HEK293 (cell line): ENCODE results near the gene PAX2.
A peak's percentile ranks its signal among the peaks of the same experiment; 100 is the strongest.

Experiments used
- CTCF ChIA-PET: fragments of 350-600 bp; formaldehyde crosslinking; extraction: SDS; loops from one replicate; lab custom pipeline; 2021; ENCODE audit warnings: antibody characterized with exemption; lab: Yijun Ruan, JAX
- POLR2A ChIA-PET: fragments of 300-600 bp; formaldehyde crosslinking; extraction: SDS; loops from one replicate; lab custom pipeline; 2020; ENCODE audit warnings: antibody characterized with exemption, inconsistent platforms; lab: Yijun Ruan, JAX
- H3K27ac ChIP-seq: fragments of 200-500 bp; sonication (Bioruptor generic); 2 replicates; pipeline ENCODE4 v1.5.1; 2014; ENCODE audit warnings: low read depth, low read length, control low read depth, inconsistent platforms; ENCODE audit errors: extremely low read depth
- H3K36me3 ChIP-seq, 2 experiments: fragments of 200-500 bp in 1 of 2; sonication (Bioruptor generic) in 1 of 2; 1 replicate in 1 of 2; 2 replicates in 1 of 2; pipeline ENCODE4 v1.5.1; 2014 to 2017; ENCODE audit warnings: inconsistent platforms in 2 of 2, low read length in 2 of 2; ENCODE audit not compliant: control insufficient read depth in 2 of 2, insufficient read depth in 1 of 2
- H3K4me1 ChIP-seq: fragments of 200-500 bp; sonication (Bioruptor generic); 2 replicates; pipeline ENCODE4 v1.5.1; 2014; ENCODE audit warnings: mild to moderate bottlenecking, low read length, inconsistent platforms; ENCODE audit not compliant: control insufficient read depth, insufficient read depth
- H3K4me3 ChIP-seq: 2 replicates; pipeline ENCODE4 v1.5.1; 2011; ENCODE audit warnings: low read depth, mild to moderate bottlenecking, control low read depth, low read length, moderate library complexity
- H3K9me3 ChIP-seq: fragments of 200-500 bp; sonication (Bioruptor generic); 2 replicates; pipeline ENCODE4 v1.5.1; 2014; ENCODE audit warnings: low read depth, low read length, inconsistent platforms; ENCODE audit not compliant: control insufficient read depth, insufficient read depth
- GLIS1 ChIP-seq: fragments of 450-650 bp; formaldehyde crosslinking; IDR thresholded peaks from 2 replicates; pipeline ENCODE4 v1.5.1; 2016; ENCODE audit warnings: missing biosample characterization, missing genetic modification characterization
- OSR2 ChIP-seq: fragments of 450-650 bp; formaldehyde crosslinking; IDR thresholded peaks from 2 replicates; pipeline ENCODE4 v1.5.1; 2016; ENCODE audit warnings: missing biosample characterization, missing genetic modification characterization
- SCRT1 ChIP-seq: fragments of 450-650 bp; formaldehyde crosslinking; IDR thresholded peaks from 2 replicates; pipeline ENCODE4 v1.5.1; 2016; ENCODE audit warnings: missing biosample characterization, missing genetic modification characterization, borderline replicate concordance
- ZFHX2 ChIP-seq: fragments of 450-650 bp; formaldehyde crosslinking; conservative IDR thresholded peaks from 2 replicates; pipeline ENCODE4 v1.5.1; 2016; ENCODE audit warnings: missing biosample characterization, missing genetic modification characterization
- ZIC2 ChIP-seq: fragments of 450-650 bp; formaldehyde crosslinking; IDR thresholded peaks from 2 replicates; pipeline ENCODE4 v1.5.1; 2016; ENCODE audit warnings: missing biosample characterization, missing genetic modification characterization
- ZNF426 ChIP-seq: fragments of 450-650 bp; formaldehyde crosslinking; IDR thresholded peaks from 2 replicates; pipeline ENCODE4 v1.5.1; 2017; ENCODE audit warnings: missing biosample characterization, missing genetic modification characterization, mild to moderate bottlenecking, inconsistent platforms, moderate library complexity
- ZNF600 ChIP-seq: fragments of 450-650 bp; formaldehyde crosslinking; IDR thresholded peaks from 2 replicates; pipeline ENCODE4 v1.5.1; 2016; ENCODE audit warnings: missing biosample characterization, missing genetic modification characterization
- TF ChIP-seq, protein P1 (sequence below): fragments of 450-650 bp; formaldehyde crosslinking; IDR thresholded peaks from 2 replicates; pipeline ENCODE4 v1.5.1; 2016; ENCODE audit warnings: missing biosample characterization, missing genetic modification characterization
- TF ChIP-seq, protein P2 (sequence below): fragments of 450-650 bp; formaldehyde crosslinking; IDR thresholded peaks from 2 replicates; pipeline ENCODE4 v1.5.1; 2016; ENCODE audit warnings: missing biosample characterization, missing genetic modification characterization
- TF ChIP-seq, protein P3 (sequence below): fragments of 450-650 bp; formaldehyde crosslinking; IDR thresholded peaks from 2 replicates; pipeline ENCODE4 v1.5.1; 2016; ENCODE audit warnings: missing biosample characterization, missing genetic modification characterization

Gene PAX2

DNA sequence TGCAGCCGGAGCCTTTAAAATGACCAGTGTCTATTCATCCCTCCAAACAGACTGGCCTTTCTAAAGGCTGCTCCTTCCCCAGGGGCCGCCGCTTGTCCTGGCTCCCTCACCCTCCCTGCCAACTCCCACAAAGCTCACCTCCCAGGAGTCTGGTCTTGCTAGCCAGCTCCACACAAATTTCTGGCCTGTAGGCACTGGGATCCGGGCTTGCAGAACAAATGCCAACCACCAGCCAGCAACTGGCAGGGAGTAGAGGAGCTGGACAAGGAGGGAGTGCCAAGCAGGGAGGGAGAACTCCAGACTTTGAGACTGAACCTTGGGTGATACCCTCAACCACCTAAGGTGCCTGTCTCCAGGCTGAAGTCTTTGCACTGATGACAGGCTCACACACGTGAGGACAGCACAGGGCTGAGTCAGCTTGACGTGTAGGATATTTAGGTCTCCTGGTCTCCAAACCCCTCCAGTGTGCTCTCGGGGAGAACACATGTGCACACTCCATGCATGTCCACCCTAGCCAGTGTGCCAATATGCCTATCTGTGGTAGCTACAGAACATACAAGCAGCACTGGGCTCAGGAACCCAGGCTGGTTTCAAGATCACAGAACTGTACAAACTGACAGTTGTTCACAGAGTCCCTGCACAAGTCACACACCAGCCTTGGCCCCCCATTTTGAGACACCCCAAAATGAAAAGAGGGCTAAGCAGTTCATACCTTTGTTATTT, 6.0 kb downstream of the PAX2 start (continued):
- TF ChIP-seq, protein P1, sequence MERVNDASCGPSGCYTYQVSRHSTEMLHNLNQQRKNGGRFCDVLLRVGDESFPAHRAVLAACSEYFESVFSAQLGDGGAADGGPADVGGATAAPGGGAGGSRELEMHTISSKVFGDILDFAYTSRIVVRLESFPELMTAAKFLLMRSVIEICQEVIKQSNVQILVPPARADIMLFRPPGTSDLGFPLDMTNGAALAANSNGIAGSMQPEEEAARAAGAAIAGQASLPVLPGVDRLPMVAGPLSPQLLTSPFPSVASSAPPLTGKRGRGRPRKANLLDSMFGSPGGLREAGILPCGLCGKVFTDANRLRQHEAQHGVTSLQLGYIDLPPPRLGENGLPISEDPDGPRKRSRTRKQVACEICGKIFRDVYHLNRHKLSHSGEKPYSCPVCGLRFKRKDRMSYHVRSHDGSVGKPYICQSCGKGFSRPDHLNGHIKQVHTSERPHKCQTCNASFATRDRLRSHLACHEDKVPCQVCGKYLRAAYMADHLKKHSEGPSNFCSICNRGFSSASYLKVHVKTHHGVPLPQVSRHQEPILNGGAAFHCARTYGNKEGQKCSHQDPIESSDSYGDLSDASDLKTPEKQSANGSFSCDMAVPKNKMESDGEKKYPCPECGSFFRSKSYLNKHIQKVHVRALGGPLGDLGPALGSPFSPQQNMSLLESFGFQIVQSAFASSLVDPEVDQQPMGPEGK (tag by site-specific recombination): no peak

- H3K4me1 ChIP-seq: no peaks in the 10 kb centered on the region
- no peak overlapping the region for H3K4me3 ChIP-seq
- TF ChIP-seq ZNF600 (tag by site-specific recombination): peak; percentile 50; the same call in 1 of the 2 replicates
- TF ChIP-seq ZFHX2: no peak
- H3K27ac ChIP-seq: no peak overlapping the region
- CTCF ChIA-PET: interaction anchor here (0.9 to 3.9 kb wide), 3 partner anchors 11 to 193 kb away, joined by 3 to 32 read pairs (median 5); partner anchors contain the start of gene PAX2
- no peaks in the 10 kb centered on the region for H3K9me3 ChIP-seq
- POLR2A ChIA-PET: interaction anchor here (0.6 kb wide), 1 partner anchor 63 kb away, joined by 4 read pairs; no protein-coding TSS in a partner anchor
- peaks cover 0 to 22% of the 10 kb centered on the region in 2 experiments; a peak in 1 of 3 replicates for H3K36me3 ChIP-seq
These were observed 10.4 kb downstream of the PAX2 start for GRCh38 chr10:100755821-100756220.

- no peaks in the 10 kb centered on the region for H3K4me1 ChIP-seq
- peaks cover 0 to 6% of the 10 kb centered on the region in 2 experiments; a peak in 1 of 3 replicates for H3K36me3 ChIP-seq
- POLR2A ChIA-PET: no interaction called here
- no peak overlapping the region for H3K4me3 ChIP-seq
- TF ChIP-seq OSR2 (tag by site-specific recombination) (no peak), ZNF600 (tag by site-specific recombination) (0 out of 2 replicates have a peak, but pooled peaks have one; percentile 25)
- TF ChIP-seq, protein P2, sequence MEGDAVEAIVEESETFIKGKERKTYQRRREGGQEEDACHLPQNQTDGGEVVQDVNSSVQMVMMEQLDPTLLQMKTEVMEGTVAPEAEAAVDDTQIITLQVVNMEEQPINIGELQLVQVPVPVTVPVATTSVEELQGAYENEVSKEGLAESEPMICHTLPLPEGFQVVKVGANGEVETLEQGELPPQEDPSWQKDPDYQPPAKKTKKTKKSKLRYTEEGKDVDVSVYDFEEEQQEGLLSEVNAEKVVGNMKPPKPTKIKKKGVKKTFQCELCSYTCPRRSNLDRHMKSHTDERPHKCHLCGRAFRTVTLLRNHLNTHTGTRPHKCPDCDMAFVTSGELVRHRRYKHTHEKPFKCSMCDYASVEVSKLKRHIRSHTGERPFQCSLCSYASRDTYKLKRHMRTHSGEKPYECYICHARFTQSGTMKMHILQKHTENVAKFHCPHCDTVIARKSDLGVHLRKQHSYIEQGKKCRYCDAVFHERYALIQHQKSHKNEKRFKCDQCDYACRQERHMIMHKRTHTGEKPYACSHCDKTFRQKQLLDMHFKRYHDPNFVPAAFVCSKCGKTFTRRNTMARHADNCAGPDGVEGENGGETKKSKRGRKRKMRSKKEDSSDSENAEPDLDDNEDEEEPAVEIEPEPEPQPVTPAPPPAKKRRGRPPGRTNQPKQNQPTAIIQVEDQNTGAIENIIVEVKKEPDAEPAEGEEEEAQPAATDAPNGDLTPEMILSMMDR: peak; percentile 43; the same call in 1 of the 2 replicates
- TF ChIP-seq, all 188 proteins: peak for 2
- no peak overlapping the region for H3K27ac ChIP-seq
- CTCF ChIA-PET: interaction anchor here (0.6 to 2.3 kb wide), 3 partner anchors 16 to 321 kb away, joined by 3 to 6 read pairs (median 3); no protein-coding TSS in a partner anchor
- no peaks in the 10 kb centered on the region for H3K9me3 ChIP-seq
These were observed 13.9 kb downstream of the PAX2 start for GRCh38 chr10:100759331-100759730.

DNA sequence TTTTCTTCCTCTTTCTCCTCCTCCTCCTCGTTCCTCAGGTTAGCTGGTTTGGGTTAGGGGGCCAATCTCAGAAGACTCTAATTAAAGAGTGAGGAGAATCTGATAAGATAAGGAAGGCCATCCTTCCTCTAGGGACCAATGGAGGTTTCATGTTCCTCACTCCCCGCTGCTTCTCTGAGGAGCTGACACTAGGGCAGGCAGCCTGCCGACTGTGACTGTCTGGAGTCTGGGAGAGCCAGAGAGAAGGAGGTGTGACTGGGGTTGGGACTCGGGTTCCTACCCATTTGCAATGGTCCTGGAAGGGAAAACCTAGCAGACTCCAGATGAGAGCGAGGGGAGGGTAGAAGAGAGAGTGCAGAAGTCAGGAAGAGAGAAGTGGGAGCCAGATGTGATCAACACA, 15.3 kb downstream of the PAX2 start:
- TF ChIP-seq ZIC2 (tag by site-specific recombination) (peak; percentile 35), SCRT1 (no peak)
- Histone ChIP-seq H3K27ac (no peak overlapping the region), H3K9me3 (no peaks in the 10 kb centered on the region), H3K4me3 (no peak overlapping the region), H3K4me1 (no peaks in the 10 kb centered on the region), H3K36me3 (peaks cover 0 to 6% of the 10 kb centered on the region in 2 experiments; a peak in 1 of 3 replicates)
- POLR2A ChIA-PET: no interaction called here
- CTCF ChIA-PET: no interaction called here

DNA sequence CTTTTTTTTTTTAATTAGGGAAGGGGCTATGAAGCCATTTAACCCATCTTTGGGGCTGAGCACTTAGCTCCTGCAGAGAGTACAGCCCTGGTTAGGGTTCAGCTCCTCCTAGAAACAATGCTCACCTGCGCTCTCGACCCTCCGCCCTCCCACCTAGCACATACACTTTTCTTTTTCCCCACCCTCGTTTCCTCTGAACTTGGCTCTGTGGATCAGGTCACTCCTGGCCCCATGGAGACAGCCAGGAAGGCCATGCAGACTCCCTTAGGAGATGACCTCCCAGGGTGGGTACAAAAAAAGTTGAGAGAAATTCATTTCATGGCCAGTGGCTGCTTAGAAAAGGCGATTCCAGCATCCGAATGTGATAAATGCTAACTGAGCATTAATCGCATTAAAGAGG, 15.8 kb downstream of the PAX2 start:
- H3K36me3 ChIP-seq: peaks cover 0 to 6% of the 10 kb centered on the region in 2 experiments; a peak in 1 of 3 replicates
- TF ChIP-seq ZNF426 (tag by site-specific recombination) (no peak), GLIS1 (tag by site-specific recombination) (peak; percentile 52)
- TF ChIP-seq, protein P3, sequence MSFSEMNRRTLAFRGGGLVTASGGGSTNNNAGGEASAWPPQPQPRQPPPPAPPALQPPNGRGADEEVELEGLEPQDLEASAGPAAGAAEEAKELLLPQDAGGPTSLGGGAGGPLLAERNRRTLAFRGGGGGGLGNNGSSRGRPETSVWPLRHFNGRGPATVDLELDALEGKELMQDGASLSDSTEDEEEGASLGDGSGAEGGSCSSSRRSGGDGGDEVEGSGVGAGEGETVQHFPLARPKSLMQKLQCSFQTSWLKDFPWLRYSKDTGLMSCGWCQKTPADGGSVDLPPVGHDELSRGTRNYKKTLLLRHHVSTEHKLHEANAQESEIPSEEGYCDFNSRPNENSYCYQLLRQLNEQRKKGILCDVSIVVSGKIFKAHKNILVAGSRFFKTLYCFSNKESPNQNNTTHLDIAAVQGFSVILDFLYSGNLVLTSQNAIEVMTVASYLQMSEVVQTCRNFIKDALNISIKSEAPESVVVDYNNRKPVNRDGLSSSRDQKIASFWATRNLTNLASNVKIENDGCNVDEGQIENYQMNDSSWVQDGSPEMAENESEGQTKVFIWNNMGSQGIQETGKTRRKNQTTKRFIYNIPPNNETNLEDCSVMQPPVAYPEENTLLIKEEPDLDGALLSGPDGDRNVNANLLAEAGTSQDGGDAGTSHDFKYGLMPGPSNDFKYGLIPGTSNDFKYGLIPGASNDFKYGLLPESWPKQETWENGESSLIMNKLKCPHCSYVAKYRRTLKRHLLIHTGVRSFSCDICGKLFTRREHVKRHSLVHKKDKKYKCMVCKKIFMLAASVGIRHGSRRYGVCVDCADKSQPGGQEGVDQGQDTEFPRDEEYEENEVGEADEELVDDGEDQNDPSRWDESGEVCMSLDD: no peak
- H3K9me3 ChIP-seq: no peaks in the 10 kb centered on the region
- CTCF ChIA-PET: no interaction called here
- no peaks in the 10 kb centered on the region for H3K4me1 ChIP-seq
- H3K27ac ChIP-seq: no peak overlapping the region
- POLR2A ChIA-PET: no interaction called here
- H3K4me3 ChIP-seq: no peak overlapping the region
